ENCODE measurements around the gene SYNPR.

- TF ChIP-seq CTCF (IDR thresholded peaks at IDR 0.05) (no peak), POLR2A (IDR thresholded peaks at IDR 0.05) (no peak), POLR2AphosphoS5 (IDR thresholded peaks at IDR 0.05) (no peak)
Measured at GRCh38 chr3:63294332-63294731, 16.2 kb downstream of the SYNPR start.
